ENCODE results near the gene METTL25B. TPM values are rescaled to one million over a fixed set of nuclear protein-coding genes. Genes with fewer than 3 reads are reported as not detected.

Gene METTL25B
- total and polyA plus RNA-seq, 2 of the 13 experiments (the other 11 are each of a cell fraction or from before 2014, with no cell fraction given) = 11.9 to 24.0 TPM

DNA sequence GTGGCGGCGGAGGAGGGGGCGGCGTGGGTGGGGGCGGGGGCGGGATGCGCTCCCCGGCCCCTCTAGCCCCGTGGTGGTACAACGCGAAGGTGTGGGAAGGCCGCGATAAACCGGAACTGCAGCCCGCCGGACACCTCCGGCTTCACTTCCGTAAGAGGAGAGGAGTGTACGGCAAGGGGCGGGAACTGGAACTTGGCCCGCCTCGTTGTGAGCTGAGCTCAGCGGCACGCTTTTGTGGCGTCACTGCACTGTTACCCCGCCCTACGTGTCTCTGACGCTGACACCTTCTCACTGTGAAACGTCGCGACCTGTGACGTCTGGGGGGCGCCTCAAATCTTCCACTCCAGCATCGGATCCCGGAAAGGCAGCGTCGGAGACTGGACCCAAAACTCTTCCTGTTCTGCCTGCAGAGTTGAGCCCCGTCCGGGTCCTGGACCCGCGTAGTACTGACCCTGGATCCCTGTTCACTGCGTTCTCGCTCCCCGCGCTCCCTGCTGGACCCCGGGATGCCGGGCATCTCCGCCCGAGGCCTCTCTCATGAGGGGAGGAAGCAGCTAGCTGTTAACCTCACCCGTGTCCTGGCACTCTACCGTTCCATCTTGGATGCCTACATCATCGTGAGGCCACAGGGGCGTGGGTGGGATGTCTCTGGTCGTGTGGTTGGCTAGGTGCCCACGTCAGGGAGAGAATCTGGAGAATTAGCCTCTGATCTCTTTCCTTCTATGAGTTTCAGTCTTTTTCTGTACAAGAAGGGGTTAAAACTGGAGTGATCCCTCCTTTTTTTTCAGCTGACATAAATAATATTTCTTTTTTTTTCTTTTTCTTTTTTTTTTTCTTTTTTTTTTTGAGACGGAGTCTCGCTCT lies 562 bp downstream of the METTL25B start, which contains the start of gene ISG20L2:
Gene ISG20L2, minus strand, starts transcription at position 168 of the 864 bp plus-strand sequence. CDS start 1,114 bp downstream, outside the sequence.
- ATAC-seq = peak; percentile 88
- Histone ChIP-seq H3K36me3 (replicated peaks in 1 of 2; ENCODE audit: control insufficient read depth in 1 of 2, insufficient read depth in 2 of 2, low read length in 2 of 2) (peaks cover 5 to 11% of the 10 kb centered on the region in 2 experiments), H3K4me1 (ENCODE audit: insufficient read depth, low read length) (peaks cover 49% of the 10 kb centered on the region), H3K4me3 (replicated peaks in 1 of 3; ENCODE audit: insufficient read depth in 1 of 3, low read depth in 2 of 3, low read length in 3 of 3) (peak within 1 kb of the TSS; percentile 89 to 100 (median 98)), H3K4me2 (ENCODE audit: low read depth, low read length) (peak within 1 kb of the TSS; percentile 97), H3K27ac (ENCODE audit: extremely low read length, insufficient read depth, low read length) (peak within 1 kb of the TSS; percentile 79), H4K20me1 (ENCODE audit: insufficient read depth, low read length) (peaks cover 17% of the 10 kb centered on the region), H3K9me3 (ENCODE audit: low read length) (no peaks in the 10 kb centered on the region), H3K27me3 (ENCODE audit: control insufficient read depth in 1 of 2, insufficient read depth in 2 of 2, low read length in 2 of 2) (no peaks in the 10 kb centered on the region; a peak in 1 of 5 replicates), H3K79me2 (ENCODE audit: insufficient read depth, low read length) (peaks cover 56% of the 10 kb centered on the region), H3K9ac (ENCODE audit: insufficient read depth, low read depth, low read length) (peak within 1 kb of the TSS; percentile 89), H2AFZ (ENCODE audit: low read length) (peak within 1 kb of the TSS; percentile 87)
- 13% methylated on average over 18 of the region's 57 CpGs for WGBS (ENCODE audit: low lambda C conversion rate)
- intact Hi-C loops (cut with micrococcal nuclease; ENCODE audit: unreplicated experiment) = loop anchor here (2.0 to 10.0 kb wide), 2 partner anchors 20 to 64 kb away; no protein-coding TSS in a partner anchor
- peak; percentile 90 for DNase-seq (ENCODE audit: low spot score)
- peak; percentile 61 for FAIRE-seq
- in situ Hi-C loops (cut with HindIII; ENCODE audit: extremely low pct_ligation_motif_present, low pct_unique_long_range_greater_than_20kb) = loop anchor here (5.0 kb wide), 2 partner anchors 38 to 42 kb away; partner anchors contain the start of gene PRCC
- ChIA-PET POLR2A (interaction anchor here (0.7 to 5.7 kb wide), 26 partner anchors 12 to 553 kb away, joined by 3 to 100 read pairs (median 5); partner anchors contain the start of genes CRABP2, HDGF, MRPL24 and PRCC), CTCF (ENCODE audit: low intra/inter-chr PET ratio, low total read pairs) (interaction anchor here (0.6 to 5.7 kb wide), 2 partner anchors 39 to 69 kb away, joined by 3 to 119 read pairs; no protein-coding TSS in a partner anchor)
- BruUV-seq (replicated peaks) = TSS peak; percentile 75
- TF ChIP-seq KDM2A (CRISPR knock-in tag; IDR thresholded peaks at IDR 0.05; ENCODE audit: borderline replicate concordance, low read depth) = peak; percentile 39; the same call in 1 of the 2 replicates
- no peak for TF ChIP-seq DR1 (CRISPR knock-in tag; IDR thresholded peaks at IDR 0.05)
- no peak for TF ChIP-seq RFX1 (IDR thresholded peaks at IDR 0.05)
- peak; percentile 47; the same call in 1 of the 2 replicates for TF ChIP-seq ZFP91 (CRISPR knock-in tag; IDR thresholded peaks at IDR 0.05; ENCODE audit: borderline replicate concordance)
- no peak for TF ChIP-seq ZNF709 (CRISPR knock-in tag; IDR thresholded peaks at IDR 0.05)
- no peak for TF ChIP-seq PLSCR1 (CRISPR knock-in tag; IDR thresholded peaks at IDR 0.05; ENCODE audit: borderline replicate concordance)
- no peak for TF ChIP-seq NFIB (CRISPR knock-in tag; IDR thresholded peaks at IDR 0.05; ENCODE audit: borderline replicate concordance)
- no peak for TF ChIP-seq ZNF780A (CRISPR knock-in tag; IDR thresholded peaks at IDR 0.05)
- TF ChIP-seq ATF2 (CRISPR knock-in tag; IDR thresholded peaks at IDR 0.05) = 0 out of 2 replicates have a peak, but pooled peaks have one; percentile 45
- TF ChIP-seq POLR2A (IDR thresholded peaks at IDR 0.05; ENCODE audit: insufficient read depth in 1 of 2, low read depth in 2 of 2, low read length in 2 of 2) = peak; percentile 57 to 86; a peak in 3 of 4 replicates
- TF ChIP-seq ZNF841 (CRISPR knock-in tag; IDR thresholded peaks at IDR 0.05; ENCODE audit: borderline replicate concordance) = no peak
- TF ChIP-seq ZMYM2 (CRISPR knock-in tag; IDR thresholded peaks at IDR 0.05) = peak; percentile 84
- TF ChIP-seq ZNF557 (CRISPR knock-in tag; IDR thresholded peaks at IDR 0.05) = no peak
- peak; percentile 41 for TF ChIP-seq IRF2 (CRISPR knock-in tag; IDR thresholded peaks at IDR 0.05)
- TF ChIP-seq ZBTB43 (CRISPR knock-in tag; conservative IDR thresholded peaks at IDR 0.05) = no peak
- no peak for TF ChIP-seq GZF1 (CRISPR knock-in tag; IDR thresholded peaks at IDR 0.05)
- no peak for TF ChIP-seq ZBTB7B (CRISPR knock-in tag; IDR thresholded peaks at IDR 0.05)
- no peak for TF ChIP-seq NFE2L2 (IDR thresholded peaks at IDR 0.05; ENCODE audit: low read length)

Measured in HepG2 (cell line).